Measurements from ENCODE around the gene MTG1. TPM values are rescaled to one million over a fixed set of nuclear protein-coding genes. Genes with fewer than 3 reads are reported as not detected.

Gene MTG1
- total and polyA plus RNA-seq, 2 experiments from 2014 or later: 45.7 to 68.6 TPM

- Histone ChIP-seq H3F3A (replicated peaks; ENCODE audit: low read depth) (no peaks in the 10 kb centered on the region), H3K4me2 (no peak overlapping the region), H3K9me2 (ENCODE audit: insufficient read depth) (no peaks in the 10 kb centered on the region), H3K4me1 (ENCODE audit: insufficient read depth) (no peaks in the 10 kb centered on the region), H3K79me2 (replicated peaks; ENCODE audit: insufficient read depth) (no peaks in the 10 kb centered on the region), H2AFZ (no peak overlapping the region), H3K27me3 (ENCODE audit: insufficient read depth) (no peaks in the 10 kb centered on the region), H3K4me3 (no peak overlapping the region), H3K36me3 (ENCODE audit: insufficient read depth) (no peaks in the 10 kb centered on the region; the same call in 1 of the 2 replicates), H3K27ac (ENCODE audit: low read depth) (no peak overlapping the region), H4K20me1 (replicated peaks; ENCODE audit: insufficient read depth) (no peaks in the 10 kb centered on the region)
- 0 out of 3 replicates have a peak, but pooled peaks cover 3% of the 10 kb centered on the region for H3K36me3 Mint-ChIP-seq (ENCODE audit: low read depth)
- H3K27me3 Mint-ChIP-seq (ENCODE audit: insufficient read depth, low read depth, poor library complexity): no peaks in the 10 kb centered on the region
- H3K4me3 Mint-ChIP-seq: no peak overlapping the region
- H3K27ac Mint-ChIP-seq: no peak overlapping the region
- ATAC-seq (no peak), DNase-seq (ENCODE audit: low spot score) (no peak)
- TF ChIP-seq EZH2phosphoT487 (IDR thresholded peaks at IDR 0.05; ENCODE audit: unreplicated experiment) (no peak), JUNB (IDR thresholded peaks at IDR 0.05; ENCODE audit: unreplicated experiment) (no peak), ZNF331 (CRISPR knock-in tag; IDR thresholded peaks at IDR 0.05; ENCODE audit: low read depth) (no peak), ETS1 (IDR thresholded peaks at IDR 0.05) (no peak), ZNF462 (CRISPR knock-in tag; IDR thresholded peaks at IDR 0.05) (no peak), ZNF114 (CRISPR knock-in tag; IDR thresholded peaks at IDR 0.05) (no peak)
- no peaks in the 10 kb centered on the region for H3K9me3 Mint-ChIP-seq
- peaks cover under 1% of the 10 kb centered on the region; the same call in 1 of the 3 replicates for H3K4me1 Mint-ChIP-seq
These were observed 5.6 kb upstream of the MTG1 start for GRCh38 chr10:133388236-133388972.
